ENCODE measurements around the gene IL10RB.

DNA sequence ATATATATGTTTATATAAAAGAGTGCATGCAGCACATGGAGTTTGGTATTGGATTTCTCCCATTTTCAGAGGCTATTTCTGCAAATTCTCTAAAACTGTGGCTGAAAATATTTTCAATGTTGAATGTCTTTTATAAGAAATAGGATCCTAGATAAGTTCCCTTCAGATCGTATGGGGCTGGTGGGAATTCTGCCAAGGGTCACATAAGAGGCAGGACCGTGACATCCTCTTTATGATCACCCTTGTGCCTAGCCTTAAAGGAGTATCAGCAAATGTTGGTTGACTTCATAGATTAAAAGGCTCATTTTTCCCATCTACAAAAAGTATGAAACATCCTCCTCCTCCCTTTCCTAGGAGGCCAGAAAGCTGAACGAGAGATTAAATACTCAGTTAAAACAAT lies 37.7 kb upstream of the IL10RB start:
- TF ChIP-seq, protein P1, sequence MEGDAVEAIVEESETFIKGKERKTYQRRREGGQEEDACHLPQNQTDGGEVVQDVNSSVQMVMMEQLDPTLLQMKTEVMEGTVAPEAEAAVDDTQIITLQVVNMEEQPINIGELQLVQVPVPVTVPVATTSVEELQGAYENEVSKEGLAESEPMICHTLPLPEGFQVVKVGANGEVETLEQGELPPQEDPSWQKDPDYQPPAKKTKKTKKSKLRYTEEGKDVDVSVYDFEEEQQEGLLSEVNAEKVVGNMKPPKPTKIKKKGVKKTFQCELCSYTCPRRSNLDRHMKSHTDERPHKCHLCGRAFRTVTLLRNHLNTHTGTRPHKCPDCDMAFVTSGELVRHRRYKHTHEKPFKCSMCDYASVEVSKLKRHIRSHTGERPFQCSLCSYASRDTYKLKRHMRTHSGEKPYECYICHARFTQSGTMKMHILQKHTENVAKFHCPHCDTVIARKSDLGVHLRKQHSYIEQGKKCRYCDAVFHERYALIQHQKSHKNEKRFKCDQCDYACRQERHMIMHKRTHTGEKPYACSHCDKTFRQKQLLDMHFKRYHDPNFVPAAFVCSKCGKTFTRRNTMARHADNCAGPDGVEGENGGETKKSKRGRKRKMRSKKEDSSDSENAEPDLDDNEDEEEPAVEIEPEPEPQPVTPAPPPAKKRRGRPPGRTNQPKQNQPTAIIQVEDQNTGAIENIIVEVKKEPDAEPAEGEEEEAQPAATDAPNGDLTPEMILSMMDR (IDR thresholded peaks at IDR 0.05): no peak
- TF ChIP-seq POLR2A (IDR thresholded peaks at IDR 0.05): no peak
- no peak for TF ChIP-seq EP300 (IDR thresholded peaks at IDR 0.05)
